CD4-positive, CD25-positive, alpha-beta regulatory T cell (primary cell): Measurements from ENCODE around the gene EP300. TPM values are rescaled to one million over a fixed set of nuclear protein-coding genes. Genes with fewer than 3 reads are reported as not detected.
A peak's percentile ranks its signal among the peaks of the same experiment; 100 is the strongest.

Experiments used
- ATAC-seq, 2 donors: fragments of 150-1000 bp; cut with Tn5 transposase; one replicate each; pipeline ENCODE4 v1.10.0; 2021; ENCODE audit warnings: low read depth in 2 of 2, moderate number of reproducible peaks in 2 of 2, moderate library complexity in 1 of 2
- DNase-seq, 3 donors: peaks; one replicate each; pipeline versions ENCODE4 v3.0.0 to v3.0.0-alpha.2; 2012 to 2022; ENCODE audit warnings: mixed read lengths in 1 of 3
- H3K27ac ChIP-seq: one replicate; pipeline ENCODE4 v1.7.0; 2013; ENCODE audit warnings: mild to moderate bottlenecking, low read length; ENCODE audit not compliant: insufficient read depth, poor library complexity, severe bottlenecking
- H3K27me3 ChIP-seq: one replicate; pipeline ENCODE4 v1.7.0; 2013; ENCODE audit warnings: low read length; ENCODE audit not compliant: control insufficient read depth, insufficient read depth
- H3K36me3 ChIP-seq: one replicate; pipeline ENCODE4 v1.7.0; 2013; ENCODE audit warnings: mild to moderate bottlenecking, low read length, moderate library complexity; ENCODE audit not compliant: control insufficient read depth, insufficient read depth
- H3K4me1 ChIP-seq: 2 replicates; pipeline ENCODE4 v1.7.0; 2013; ENCODE audit warnings: mild to moderate bottlenecking, low read length; ENCODE audit not compliant: insufficient read depth, control insufficient read depth, poor library complexity, severe bottlenecking
- H3K4me3 ChIP-seq: one replicate; pipeline ENCODE4 v1.7.0; 2013; ENCODE audit warnings: low read depth, mild to moderate bottlenecking, low read length, moderate library complexity
- H3K9me3 ChIP-seq, 2 experiments: 1 replicate in 1 of 2; 2 replicates in 1 of 2; pipeline ENCODE4 v1.7.0; 2013; ENCODE audit warnings: low read length in 2 of 2, mild to moderate bottlenecking in 1 of 2, moderate library complexity in 1 of 2; ENCODE audit not compliant: control insufficient read depth in 2 of 2
- H3K27ac Mint-ChIP-seq, 3 donors: one replicate each; pipeline ENCODE4 v1.8.0; 2020 to 2022; ENCODE audit warnings: mild to moderate bottlenecking in 3 of 3, mixed read lengths in 3 of 3, moderate library complexity in 2 of 3
- H3K27me3 Mint-ChIP-seq: one replicate; pipeline ENCODE4 v1.8.0; 2022; ENCODE audit warnings: mild to moderate bottlenecking, mixed read lengths
- H3K36me3 Mint-ChIP-seq: one replicate; pipeline ENCODE4 v1.8.0; 2020; ENCODE audit warnings: mixed read lengths
- H3K4me1 Mint-ChIP-seq, 4 donors: one replicate each; pipeline ENCODE4 v1.8.0; 2020 to 2022; ENCODE audit warnings: mixed read lengths in 4 of 4, mild to moderate bottlenecking in 1 of 4
- H3K4me3 Mint-ChIP-seq, 4 donors: one replicate each; pipeline ENCODE4 v1.8.0; 2020 to 2022; ENCODE audit warnings: mild to moderate bottlenecking in 4 of 4, mixed read lengths in 4 of 4, moderate library complexity in 3 of 4
- H3K9me3 Mint-ChIP-seq, 7 donors: one replicate each; pipeline ENCODE4 v1.8.0; 2020 to 2022; ENCODE audit warnings: mixed read lengths in 7 of 7, mild to moderate bottlenecking in 3 of 7, moderate library complexity in 2 of 7
- polyA plus RNA-seq, 4 donors: library from polyadenylated mRNA; unstranded; fragments of 300-500 nt; fragmentation: Illumina TruSeq; gene quantifications; one replicate each; pipeline ENCODE4 v1.2.3, GENCODE V29; 2021
- total RNA-seq: library from RNA; stranded (reverse); gene quantifications from one replicate; pipeline ENCODE4 v1.2.3, GENCODE V29; 2022

The EP300 gene
- total and polyA plus RNA-seq, 5 donors from 2014 or later = 8.1 to 177 (median 12.6) TPM

GRCh38 chr22:41091132-41092022 lies 1.0 kb upstream of the EP300 start:
- Histone ChIP-seq H3K4me3 (peak overlapping the region; percentile 87), H3K9me3 (no peaks in the 10 kb centered on the region), H3K36me3 (no peaks in the 10 kb centered on the region), H3K27ac (peak overlapping the region; percentile 99), H3K27me3 (no peaks in the 10 kb centered on the region), H3K4me1 (peaks cover 37% of the 10 kb centered on the region)
- Mint-ChIP-seq H3K4me1 (peaks cover 11 to 33% (median 23%) of the 10 kb centered on the region in 4 donors), H3K36me3 (peaks cover 3% of the 10 kb centered on the region), H3K4me3 (peak overlapping the region; percentile 93 to 100 (median 98)), H3K27me3 (peaks cover 6% of the 10 kb centered on the region), H3K27ac (peak overlapping the region; percentile 99 to 100 (median 100)), H3K9me3 (peaks cover 0 to 2% (median 0%) of the 10 kb centered on the region in 7 donors)
- ATAC-seq = peak; percentile 88 to 91
- peak; percentile 99 for DNase-seq

- Histone ChIP-seq H3K36me3 (no peaks in the 10 kb centered on the region), H3K4me3 (peak overlapping the region; percentile 99), H3K27me3 (no peaks in the 10 kb centered on the region), H3K9me3 (no peaks in the 10 kb centered on the region), H3K4me1 (peaks cover 52% of the 10 kb centered on the region), H3K27ac (peak overlapping the region; percentile 99)
- H3K4me3 Mint-ChIP-seq = peak overlapping the region; percentile 93 to 100 (median 96)
- H3K36me3 Mint-ChIP-seq = peaks cover 3% of the 10 kb centered on the region
- H3K27me3 Mint-ChIP-seq = peaks cover 6% of the 10 kb centered on the region
- DNase-seq = peak in 2 of 3 donors; percentile 25 to 53
- peaks cover 0 to 2% (median 0%) of the 10 kb centered on the region in 7 donors for H3K9me3 Mint-ChIP-seq
- H3K4me1 Mint-ChIP-seq = peaks cover 18 to 47% (median 33%) of the 10 kb centered on the region in 4 donors
- peak overlapping the region; percentile 94 to 97 (median 95) for H3K27ac Mint-ChIP-seq
- ATAC-seq = no peak
These were observed 537 bp downstream of the EP300 start for GRCh38 chr22:41092847-41093411.

GRCh38 chr22:41094041-41094593 lies 1.7 kb downstream of the EP300 start:
- DNase-seq = peak in 1 of 3 donors; percentile 47
- peaks cover 6% of the 10 kb centered on the region for H3K27me3 Mint-ChIP-seq
- peaks cover 18 to 58% (median 41%) of the 10 kb centered on the region in 4 donors for H3K4me1 Mint-ChIP-seq
- Histone ChIP-seq H3K9me3 (no peaks in the 10 kb centered on the region), H3K4me1 (peaks cover 63% of the 10 kb centered on the region), H3K27ac (peak overlapping the region; percentile 99), H3K27me3 (no peaks in the 10 kb centered on the region), H3K4me3 (peak overlapping the region; percentile 99), H3K36me3 (no peaks in the 10 kb centered on the region)
- H3K9me3 Mint-ChIP-seq = peaks cover 0 to 2% (median 0%) of the 10 kb centered on the region in 7 donors
- H3K27ac Mint-ChIP-seq = peak overlapping the region; percentile 30 to 95 (median 94)
- ATAC-seq = no peak
- peaks cover 3% of the 10 kb centered on the region for H3K36me3 Mint-ChIP-seq
- peak overlapping the region; percentile 93 to 100 (median 96) for H3K4me3 Mint-ChIP-seq

GRCh38 chr22:41096391-41096790 lies 4.0 kb downstream of the EP300 start:
- H3K27ac ChIP-seq = no peak overlapping the region
- H3K4me3 Mint-ChIP-seq = peak overlapping the region; percentile 83 to 100 (median 94)
- H3K9me3 Mint-ChIP-seq = peaks cover 0 to 2% (median 0%) of the 10 kb centered on the region in 7 donors
- no peaks in the 10 kb centered on the region for H3K9me3 ChIP-seq
- H3K27ac Mint-ChIP-seq = peak overlapping the region in 2 of 3 donors; percentile 5 to 51
- peaks cover 8% of the 10 kb centered on the region for H3K36me3 Mint-ChIP-seq
- no peaks in the 10 kb centered on the region for H3K27me3 ChIP-seq
- peak overlapping the region; percentile 99 for H3K4me3 ChIP-seq
- no peak for ATAC-seq
- H3K4me1 Mint-ChIP-seq = peaks cover 18 to 74% (median 54%) of the 10 kb centered on the region in 4 donors
- peaks cover 5% of the 10 kb centered on the region for H3K27me3 Mint-ChIP-seq
- no peak for DNase-seq
- H3K4me1 ChIP-seq = peaks cover 74% of the 10 kb centered on the region
- peaks cover 7% of the 10 kb centered on the region for H3K36me3 ChIP-seq

GRCh38 chr22:41096841-41097240 lies 4.4 kb downstream of the EP300 start:
- no peaks in the 10 kb centered on the region for H3K27me3 ChIP-seq
- Mint-ChIP-seq H3K9me3 (no peaks in the 10 kb centered on the region), H3K36me3 (peaks cover 8% of the 10 kb centered on the region), H3K4me3 (peak overlapping the region; percentile 83 to 100 (median 94)), H3K27ac (peak overlapping the region; percentile 13 to 80 (median 51)), H3K27me3 (peaks cover under 1% of the 10 kb centered on the region), H3K4me1 (peaks cover 18 to 79% (median 57%) of the 10 kb centered on the region in 4 donors)
- DNase-seq (no peak), ATAC-seq (no peak)
- H3K36me3 ChIP-seq = peaks cover 10% of the 10 kb centered on the region
- peaks cover 78% of the 10 kb centered on the region for H3K4me1 ChIP-seq
- H3K9me3 ChIP-seq = no peaks in the 10 kb centered on the region
- peak overlapping the region; percentile 44 for H3K27ac ChIP-seq
- H3K4me3 ChIP-seq = peak overlapping the region; percentile 99

GRCh38 chr22:41099036-41099435 lies 6.6 kb downstream of the EP300 start:
- ATAC-seq = no peak
- DNase-seq = no peak
- Mint-ChIP-seq H3K4me1 (peaks cover 33 to 93% (median 70%) of the 10 kb centered on the region in 4 donors), H3K36me3 (peaks cover 24% of the 10 kb centered on the region), H3K27me3 (no peaks in the 10 kb centered on the region), H3K27ac (peak overlapping the region in 1 of 3 donors; percentile 20), H3K9me3 (peaks cover 0 to 3% (median 0%) of the 10 kb centered on the region in 7 donors), H3K4me3 (peak overlapping the region; percentile 39 to 80 (median 46))
- Histone ChIP-seq H3K4me3 (peak overlapping the region; percentile 38), H3K9me3 (no peaks in the 10 kb centered on the region), H3K36me3 (peaks cover 16% of the 10 kb centered on the region), H3K27ac (no peak overlapping the region), H3K27me3 (no peaks in the 10 kb centered on the region), H3K4me1 (peaks cover 89% of the 10 kb centered on the region)

- peaks cover 0 to 3% (median 0%) of the 10 kb centered on the region in 7 donors for H3K9me3 Mint-ChIP-seq
- H3K4me1 Mint-ChIP-seq = peaks cover 33 to 81% (median 57%) of the 10 kb centered on the region in 4 donors
- ATAC-seq (peak in 1 of 2 donors; percentile 12), DNase-seq (no peak)
- peaks cover 49% of the 10 kb centered on the region for H3K4me1 ChIP-seq
- H3K9me3 ChIP-seq = no peaks in the 10 kb centered on the region
- H3K36me3 ChIP-seq = peaks cover 15% of the 10 kb centered on the region
- peak overlapping the region; percentile 50 to 75 (median 65) for H3K27ac Mint-ChIP-seq
- peak overlapping the region; percentile 43 for H3K27ac ChIP-seq
- peaks cover 21% of the 10 kb centered on the region for H3K36me3 Mint-ChIP-seq
- H3K4me3 ChIP-seq = peak overlapping the region; percentile 27
- no peaks in the 10 kb centered on the region for H3K27me3 ChIP-seq
- no peaks in the 10 kb centered on the region for H3K27me3 Mint-ChIP-seq
- peak overlapping the region; percentile 46 to 76 (median 64) for H3K4me3 Mint-ChIP-seq
These were observed 14.0 kb downstream of the EP300 start for GRCh38 chr22:41106122-41106968.
